ENCODE data around the gene CXXC4. TPM values are rescaled to one million over a fixed set of nuclear protein-coding genes. Genes with fewer than 3 reads are reported as not detected.
A peak's percentile ranks its signal among the peaks of the same experiment; 100 is the strongest.

The CXXC4 gene
- total and polyA plus RNA-seq, 12 donors: 0.46 to 6.0 (median 4.0) TPM

DNA sequence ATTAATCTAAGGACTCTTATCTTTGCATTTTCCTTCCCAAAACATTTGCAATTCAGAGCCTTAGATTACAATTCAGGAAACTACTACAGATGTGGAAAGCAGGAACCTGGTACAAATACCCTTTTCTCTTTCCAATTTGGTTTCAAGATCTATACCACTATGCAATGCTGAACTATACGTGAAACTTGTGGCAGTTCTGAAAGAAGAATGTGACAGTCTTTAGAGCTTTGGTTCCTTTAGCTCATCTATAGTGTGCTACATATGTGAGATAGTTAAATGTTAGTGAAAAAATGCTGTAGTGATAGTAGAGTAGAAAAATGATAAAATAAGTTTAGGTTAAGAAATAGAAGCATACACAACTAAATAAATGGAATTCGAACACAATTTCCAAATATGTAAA lies 50.0 kb downstream of the CXXC4 start:
- Histone ChIP-seq H3K36me3 (no peaks in the 10 kb centered on the region), H3K9me3 (no peaks in the 10 kb centered on the region), H3K4me1 (no peaks in the 10 kb centered on the region), H3K27ac (no peak overlapping the region), H3K4me3 (no peak overlapping the region), H3K27me3 (no peaks in the 10 kb centered on the region)
- ATAC-seq: no peak
- DNase-seq: no peak
- WGBS, 2 donors: 65 to 73% methylated on average over 2 of the region's 2 CpGs
- intact Hi-C loops (cut with DNase I): no loop called here
- no peak for TF ChIP-seq CTCF (IDR thresholded peaks at IDR 0.05)

GRCh38 chr4:104436542-104436941 lies 58.2 kb downstream of the CXXC4 start:
- intact Hi-C loops (cut with DNase I): no loop called here
- peak in 5 of 8 donors; percentile 37 to 92 (median 58) for ATAC-seq
- 35 to 43% methylated on average over 2 of the region's 2 CpGs for WGBS, 2 donors

GRCh38 chr4:104429150-104429741 lies 65.4 kb downstream of the CXXC4 start:
- no peak for DNase-seq
- intact Hi-C loops (cut with DNase I): no loop called here
- peaks cover 0 to 4% (median 0%) of the 10 kb centered on the region in 7 donors for H3K27me3 ChIP-seq
- H3K36me3 ChIP-seq: no peaks in the 10 kb centered on the region
- peaks cover 0 to 2% (median 0%) of the 10 kb centered on the region in 11 donors for H3K9me3 ChIP-seq
- no peak overlapping the region for H3K27ac ChIP-seq
- 41 to 45% methylated on average over 2 of the region's 2 CpGs for WGBS, 2 donors
- ATAC-seq: peak in 1 of 8 donors; percentile 47
- H3K4me3 ChIP-seq: no peak overlapping the region
- no peaks in the 10 kb centered on the region for H3K4me1 ChIP-seq
- no peak for TF ChIP-seq CTCF (IDR thresholded peaks at IDR 0.05)

More at GRCh38 chr4:104436542-104436941, 58.2 kb downstream of the CXXC4 start:
- no peak overlapping the region for H3K27ac ChIP-seq
- H3K9me3 ChIP-seq: no peaks in the 10 kb centered on the region
- no peaks in the 10 kb centered on the region for H3K36me3 ChIP-seq
- no peaks in the 10 kb centered on the region for H3K27me3 ChIP-seq
- TF ChIP-seq CTCF (IDR thresholded peaks at IDR 0.05): no peak
- no peak for DNase-seq
- H3K4me3 ChIP-seq: no peak overlapping the region
- no peaks in the 10 kb centered on the region for H3K4me1 ChIP-seq

- TF ChIP-seq CTCF (IDR thresholded peaks at IDR 0.05): no peak
- Histone ChIP-seq H3K36me3 (no peaks in the 10 kb centered on the region), H3K27me3 (peaks cover 0 to 4% (median 0%) of the 10 kb centered on the region in 7 donors), H3K4me3 (no peak overlapping the region), H3K27ac (no peak overlapping the region), H3K4me1 (no peaks in the 10 kb centered on the region), H3K9me3 (peaks cover 0 to 2% (median 0%) of the 10 kb centered on the region in 11 donors)
- WGBS, 2 donors: 76 to 78% methylated on average over 2 of the region's 2 CpGs
- intact Hi-C loops (cut with DNase I): no loop called here
- ATAC-seq (no peak), DNase-seq (no peak)
Measured at GRCh38 chr4:104425948-104426347, 68.7 kb downstream of the CXXC4 start.
